G401.6 (cell line): ENCODE results near the gene ZNF277.
"Not testable (repeated sequence)": the region's sequence is repeated elsewhere in the genome, so short reads cannot be mapped to it uniquely, and the experiment has no call there.

ENCODE experiments used
- FAIRE-seq: peaks from 2 replicates; lab custom pipeline; 2012; peaks lifted over from hg19 to GRCh38; lab: Jason Lieb, UNC

ZNF277 gene

DNA sequence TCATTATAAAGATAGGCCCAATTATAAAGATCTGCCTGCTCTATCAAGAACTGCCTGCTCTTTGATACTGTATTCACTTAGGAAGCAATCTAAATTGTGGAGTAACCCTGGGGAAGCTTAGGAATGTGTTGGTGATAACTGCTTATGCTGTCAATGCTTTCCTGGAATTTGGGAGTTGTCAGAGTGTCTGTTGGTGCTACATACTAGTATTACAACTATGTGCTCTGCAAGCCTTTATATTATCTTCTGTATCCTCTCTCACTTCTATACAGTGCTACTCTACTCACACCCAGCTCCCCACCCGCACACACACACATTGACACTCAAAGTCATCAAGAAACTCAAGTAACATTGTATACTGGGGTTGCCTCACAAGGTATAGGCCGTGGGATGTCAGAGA, 6.1 kb downstream of the ZNF277 start:
- no peak for FAIRE-seq

DNA sequence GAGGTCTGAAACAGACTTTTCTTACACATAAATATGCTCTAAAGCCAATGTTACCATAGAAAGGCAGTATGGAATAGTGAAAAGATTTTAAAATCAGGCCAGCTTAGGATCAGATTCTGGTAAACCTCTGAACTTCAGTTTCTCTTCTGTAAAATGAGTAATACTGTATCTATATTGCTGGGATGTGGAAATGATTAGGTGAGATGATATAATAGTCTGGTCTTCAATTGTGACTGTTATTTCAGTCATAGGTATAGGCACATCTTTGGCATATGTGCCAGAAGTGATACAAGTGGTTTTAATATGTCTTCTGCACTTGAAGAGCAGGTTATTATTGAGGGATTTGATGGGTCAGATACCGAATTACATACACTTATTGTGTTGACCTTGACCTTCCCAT, 7.2 kb downstream of the ZNF277 start:
- no peak for FAIRE-seq

DNA sequence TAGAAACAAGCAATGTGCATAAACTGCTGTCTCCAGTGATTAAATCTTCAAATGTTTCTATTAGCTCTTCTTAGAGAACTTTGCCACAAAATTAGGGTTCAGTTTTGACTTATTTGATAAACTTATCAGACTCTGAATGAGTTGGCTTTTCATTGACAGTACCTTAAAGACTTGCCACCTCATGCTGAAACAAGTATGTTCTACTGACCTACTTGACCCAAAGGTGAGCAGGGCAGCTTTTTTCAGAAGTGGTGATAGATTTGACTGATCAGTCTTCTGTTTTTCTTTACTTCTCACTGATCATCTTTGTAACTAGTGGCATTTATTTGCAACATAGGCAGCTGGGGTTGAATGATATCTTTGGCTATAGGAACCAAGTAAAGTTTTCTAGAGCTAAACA, 7.8 kb downstream of the ZNF277 start:
- no peak for FAIRE-seq

DNA sequence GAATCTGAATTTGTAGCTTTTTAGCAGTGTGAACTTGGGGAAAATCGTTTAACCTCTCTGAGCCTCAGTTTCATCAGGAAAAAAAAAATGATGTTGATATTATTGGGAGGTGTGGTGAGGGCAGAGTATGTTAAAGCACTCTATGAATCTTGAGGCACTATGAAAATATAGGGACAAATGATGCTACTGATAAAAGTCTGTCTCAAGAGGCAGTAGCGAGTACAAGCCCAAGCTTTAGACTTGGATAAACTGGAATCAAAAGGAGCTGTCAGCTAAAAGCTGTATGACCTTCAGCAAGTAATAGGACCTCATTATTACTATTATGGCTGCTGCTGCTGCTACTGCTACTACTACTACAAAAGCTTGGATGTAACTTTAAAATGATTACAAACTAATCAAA, 8.4 kb downstream of the ZNF277 start:
- no peak for FAIRE-seq

DNA sequence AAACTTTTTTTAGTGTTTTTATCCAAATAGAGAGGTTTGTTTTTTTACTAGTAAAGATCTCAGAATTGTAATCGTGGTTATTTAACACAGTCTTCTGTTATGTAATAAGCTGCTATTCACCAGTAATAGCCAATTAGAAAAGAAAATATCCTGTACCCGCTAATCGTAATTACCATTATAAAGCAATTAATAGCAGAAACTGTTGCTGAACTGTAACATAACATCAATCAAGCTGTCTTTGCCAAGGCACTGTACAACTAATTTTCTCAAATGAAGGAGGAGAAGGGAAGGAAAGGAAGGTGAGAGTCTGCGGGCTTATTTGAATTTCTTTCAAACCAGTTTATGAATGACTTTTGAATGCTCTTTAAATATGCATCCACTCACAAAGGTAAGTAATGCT, 9.3 kb downstream of the ZNF277 start:
- FAIRE-seq, result no peak

DNA sequence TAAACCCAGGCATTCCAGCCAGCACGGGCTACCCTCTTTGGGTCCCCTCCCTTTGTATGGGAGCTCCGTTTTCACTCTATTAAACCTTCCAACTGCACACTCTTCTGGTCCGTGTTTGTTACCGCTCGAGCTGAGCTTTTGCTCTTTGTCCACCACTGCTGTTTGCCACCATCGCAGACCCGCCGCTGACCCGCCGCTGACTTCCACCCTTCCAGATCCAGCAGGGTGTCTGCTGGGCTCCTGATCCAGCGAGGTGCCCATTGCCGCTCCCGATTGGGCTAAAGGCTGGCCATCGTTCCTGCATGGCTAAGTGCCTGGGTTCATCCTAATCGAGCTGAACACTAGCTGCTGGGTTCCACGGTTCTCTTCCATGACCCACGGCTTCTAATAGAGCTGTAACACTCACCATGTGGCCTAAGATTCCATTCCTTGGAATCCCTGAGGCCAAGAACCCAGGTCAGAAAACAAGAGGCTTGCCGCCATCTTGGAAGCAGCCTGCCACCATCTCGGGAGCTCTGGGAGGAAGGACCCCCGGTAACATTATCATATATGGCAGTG, 14.5 kb downstream of the ZNF277 start:
- no peak for FAIRE-seq

DNA sequence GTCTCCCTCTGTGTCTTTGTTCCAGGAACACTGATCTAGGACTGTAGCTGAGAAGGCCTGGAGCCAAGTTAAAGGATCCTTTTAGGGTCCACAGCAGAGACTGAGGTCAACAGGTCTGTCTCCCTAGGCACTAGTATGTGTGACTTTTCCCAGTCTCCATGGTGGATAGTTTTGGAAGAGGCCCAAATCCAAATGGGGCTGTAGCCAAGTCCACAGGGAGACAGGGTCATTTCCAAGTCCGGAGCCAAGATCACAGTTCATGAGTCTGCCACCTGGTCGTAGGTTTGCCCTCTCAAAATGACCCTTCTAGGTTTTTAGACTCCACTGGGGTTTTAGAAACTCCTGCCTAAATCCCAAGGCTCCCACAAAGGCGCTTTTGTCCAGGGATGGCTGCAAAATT, 16.8 kb downstream of the ZNF277 start:
- no peak for FAIRE-seq

DNA sequence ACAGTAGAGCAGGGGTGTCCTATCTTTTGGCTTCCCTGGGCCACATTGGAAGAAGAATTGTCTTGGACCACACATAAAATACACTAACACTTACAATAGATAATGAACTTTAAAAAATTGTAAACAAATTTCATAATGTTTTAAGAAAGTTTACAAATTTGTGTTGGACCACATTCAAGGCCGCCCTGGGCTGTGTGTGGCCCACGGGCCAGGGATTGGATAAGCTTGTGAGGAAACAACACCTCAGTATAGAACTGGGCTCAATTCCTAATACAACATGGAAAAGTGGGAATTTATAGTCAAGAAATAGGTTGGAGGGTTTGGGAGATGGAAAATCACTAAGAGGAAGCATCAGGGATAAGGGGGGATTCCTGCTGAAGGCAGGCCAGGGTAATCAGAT, 17.7 kb downstream of the ZNF277 start:
- no peak for FAIRE-seq

DNA sequence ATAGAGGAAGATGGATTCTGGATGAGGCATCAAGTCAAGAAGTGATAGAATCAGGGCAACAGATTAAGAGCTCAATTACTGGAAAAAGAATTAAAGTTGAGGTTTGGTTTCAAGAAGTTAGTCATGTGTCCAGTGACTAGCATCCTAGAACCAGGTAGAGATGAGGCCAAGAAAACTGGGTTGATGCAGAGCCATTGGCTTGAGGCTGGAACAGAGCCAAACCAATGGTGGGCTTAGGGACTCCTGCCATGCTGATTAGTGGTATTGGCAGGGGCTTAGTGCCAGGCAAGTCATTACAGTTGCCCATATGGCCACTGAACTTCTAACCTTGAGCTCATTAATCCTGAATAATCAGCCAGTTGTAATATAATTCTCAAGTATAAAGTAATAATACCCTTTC, 18.5 kb downstream of the ZNF277 start:
- FAIRE-seq, result no peak

DNA sequence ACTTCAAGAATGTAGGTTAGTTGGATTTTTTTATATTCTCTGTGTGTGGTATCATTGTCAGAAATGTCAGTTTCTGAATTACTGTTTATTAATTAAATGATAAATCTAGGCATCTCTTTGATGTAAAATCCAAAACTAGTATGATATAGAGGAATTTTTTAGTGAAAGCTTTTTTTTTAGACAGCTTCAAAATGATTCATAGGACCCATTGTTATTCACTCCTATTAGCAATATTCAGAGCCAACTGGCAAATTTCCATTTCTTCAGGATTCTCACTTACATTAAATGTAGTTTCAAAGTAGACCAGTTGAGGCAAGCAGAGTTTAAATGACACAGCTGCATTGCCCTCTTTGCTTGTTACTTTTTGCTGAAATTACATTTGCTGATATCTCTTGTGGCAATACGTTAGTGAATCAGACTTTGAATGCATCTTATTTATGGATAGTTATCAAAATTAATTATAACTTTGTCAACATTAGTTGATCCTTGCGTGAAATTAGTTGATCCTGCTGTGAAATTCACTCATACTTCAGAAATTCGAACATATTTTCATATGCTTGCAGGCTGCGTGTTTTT, 20.3 kb downstream of the ZNF277 start:
- no peak for FAIRE-seq

DNA sequence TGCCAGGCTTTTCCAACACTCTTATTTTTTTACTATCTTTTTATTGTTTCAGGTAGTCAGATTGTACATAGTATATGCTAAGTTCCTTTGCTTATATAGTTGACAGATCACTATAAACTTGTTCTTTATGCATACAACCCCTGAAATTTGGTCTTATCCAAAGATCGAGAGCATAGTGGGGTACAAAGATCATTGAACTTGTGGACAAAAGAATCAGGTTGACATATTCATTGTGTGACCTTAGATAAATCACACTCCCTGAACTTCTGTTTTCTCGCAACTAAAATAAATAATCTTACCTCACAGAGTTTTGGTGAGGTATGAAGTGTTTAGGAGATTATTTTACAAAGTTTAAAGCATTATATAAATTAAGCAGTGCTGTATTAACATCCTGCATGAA, 22.1 kb downstream of the ZNF277 start:
- FAIRE-seq, result no peak

DNA sequence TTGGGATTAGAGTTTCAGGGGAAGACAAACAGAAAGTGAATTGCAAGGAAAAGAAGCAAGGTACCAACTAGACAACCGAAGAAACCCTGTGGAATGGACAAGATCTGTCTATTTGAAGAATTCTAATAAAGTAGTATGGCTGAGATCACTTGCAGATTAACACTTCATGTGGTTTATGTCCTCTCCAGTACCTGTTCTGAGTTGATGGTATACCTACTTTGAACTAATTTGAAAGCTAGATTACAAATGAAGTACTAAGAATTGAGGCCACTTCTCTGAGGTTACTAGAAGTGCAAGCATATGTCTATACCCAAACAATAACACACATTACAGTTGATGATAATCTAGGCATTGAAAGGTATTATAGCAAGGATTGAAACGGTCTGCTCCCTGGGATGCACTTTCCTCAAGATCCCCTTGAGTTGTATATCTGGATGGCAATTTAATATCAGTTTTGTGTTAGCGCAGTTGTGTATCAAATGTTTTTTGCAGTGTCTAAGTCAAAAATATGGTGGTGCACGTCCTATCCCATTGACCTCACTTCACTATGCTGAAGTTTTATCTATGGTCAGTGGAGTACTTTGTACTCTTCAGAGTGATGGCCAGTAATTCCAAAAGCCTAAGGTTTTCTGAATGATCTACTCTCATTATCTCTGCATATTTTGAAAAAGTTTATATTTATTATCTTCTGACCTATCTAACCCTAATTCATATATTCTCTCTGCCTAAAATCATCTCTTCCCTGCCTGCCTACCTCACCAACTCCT, 25.9 kb downstream of the ZNF277 start:
- no peak for FAIRE-seq

DNA sequence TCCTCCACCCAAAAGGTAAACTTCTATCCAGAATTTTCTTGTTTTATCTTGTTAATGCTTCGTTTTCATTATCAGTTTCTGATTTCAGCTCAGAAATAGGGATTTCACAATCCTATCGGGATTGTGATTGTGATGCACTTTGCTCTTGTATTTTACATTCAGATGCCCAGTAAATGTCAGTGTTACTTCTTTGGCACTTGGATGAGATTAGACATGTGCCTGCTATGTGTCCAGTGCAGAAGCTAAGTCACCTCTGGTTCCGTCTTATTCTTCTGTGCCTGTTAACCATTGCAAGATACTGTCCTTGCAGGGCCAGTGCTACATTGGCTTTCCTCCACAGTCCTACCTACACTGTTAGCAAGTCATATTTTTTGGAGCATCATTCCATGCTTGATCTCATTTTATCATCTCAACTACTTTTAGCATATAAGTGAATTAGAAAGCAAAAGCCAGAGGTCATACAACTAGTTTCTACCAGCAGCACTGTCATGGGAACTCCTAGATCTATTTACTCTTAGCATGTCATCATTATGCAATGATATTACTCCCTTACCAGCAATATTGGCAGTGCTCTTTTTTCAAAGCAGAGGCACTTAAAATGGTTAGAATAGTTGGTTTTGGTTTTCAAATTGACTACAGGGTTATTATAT, 26.7 kb downstream of the ZNF277 start:
- no peak for FAIRE-seq

DNA sequence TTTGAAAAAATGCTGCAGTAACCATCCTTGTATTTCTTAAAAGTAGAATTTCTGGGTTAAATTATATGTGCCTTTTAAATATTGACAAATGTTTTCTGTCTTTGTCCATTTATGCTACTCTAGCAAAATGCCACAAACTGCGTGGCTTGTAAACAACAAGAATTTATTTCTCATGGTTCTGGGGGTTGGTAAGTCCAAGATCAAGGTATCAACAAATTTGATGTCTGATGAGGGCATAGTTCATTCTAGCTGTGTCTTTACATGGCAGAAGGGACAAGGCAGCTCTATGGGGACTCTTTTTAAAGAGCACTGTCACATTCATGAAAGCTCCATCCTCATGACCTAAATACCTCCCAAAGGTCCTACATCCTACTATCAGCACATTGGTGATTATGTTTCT, 27.7 kb downstream of the ZNF277 start:
- FAIRE-seq, result no peak

DNA sequence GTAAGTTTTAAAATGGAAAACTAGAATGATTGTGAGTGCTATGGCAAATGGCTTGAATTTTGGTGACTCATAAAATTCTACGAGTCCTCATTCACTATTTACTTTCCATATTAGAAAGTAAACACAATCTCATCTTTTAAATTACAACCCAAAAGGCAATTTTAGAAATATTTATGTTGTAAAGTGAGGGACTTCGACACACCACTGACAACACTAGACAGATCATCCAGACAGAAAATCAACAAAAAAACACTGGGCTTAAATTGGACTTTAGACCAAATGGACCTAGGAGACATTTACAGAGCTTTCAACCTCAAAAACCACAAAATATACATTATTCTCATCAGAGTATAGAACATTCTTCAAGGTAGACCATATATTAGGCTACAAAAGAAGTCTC, 30.1 kb downstream of the ZNF277 start:
- no peak for FAIRE-seq

DNA sequence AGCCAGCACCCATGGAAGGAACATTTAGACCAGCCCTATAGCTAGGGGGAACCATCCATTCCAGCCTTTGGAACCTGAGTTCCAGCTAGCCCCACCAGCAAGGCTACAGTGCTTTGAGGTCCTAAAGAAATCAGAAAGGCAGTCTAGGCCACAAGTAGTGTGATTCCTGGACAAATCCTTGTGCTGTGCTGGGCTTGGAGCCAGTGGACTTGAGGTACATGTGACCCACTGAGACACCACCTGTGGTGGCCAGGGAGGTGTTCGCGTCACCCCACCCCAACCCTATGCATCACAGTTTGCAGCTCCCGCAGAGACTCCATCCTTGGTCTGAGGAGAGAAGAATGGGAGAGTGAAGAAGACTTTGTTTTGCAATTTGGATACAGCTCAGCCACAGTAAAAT, 31.8 kb downstream of the ZNF277 start:
- no peak for FAIRE-seq

DNA sequence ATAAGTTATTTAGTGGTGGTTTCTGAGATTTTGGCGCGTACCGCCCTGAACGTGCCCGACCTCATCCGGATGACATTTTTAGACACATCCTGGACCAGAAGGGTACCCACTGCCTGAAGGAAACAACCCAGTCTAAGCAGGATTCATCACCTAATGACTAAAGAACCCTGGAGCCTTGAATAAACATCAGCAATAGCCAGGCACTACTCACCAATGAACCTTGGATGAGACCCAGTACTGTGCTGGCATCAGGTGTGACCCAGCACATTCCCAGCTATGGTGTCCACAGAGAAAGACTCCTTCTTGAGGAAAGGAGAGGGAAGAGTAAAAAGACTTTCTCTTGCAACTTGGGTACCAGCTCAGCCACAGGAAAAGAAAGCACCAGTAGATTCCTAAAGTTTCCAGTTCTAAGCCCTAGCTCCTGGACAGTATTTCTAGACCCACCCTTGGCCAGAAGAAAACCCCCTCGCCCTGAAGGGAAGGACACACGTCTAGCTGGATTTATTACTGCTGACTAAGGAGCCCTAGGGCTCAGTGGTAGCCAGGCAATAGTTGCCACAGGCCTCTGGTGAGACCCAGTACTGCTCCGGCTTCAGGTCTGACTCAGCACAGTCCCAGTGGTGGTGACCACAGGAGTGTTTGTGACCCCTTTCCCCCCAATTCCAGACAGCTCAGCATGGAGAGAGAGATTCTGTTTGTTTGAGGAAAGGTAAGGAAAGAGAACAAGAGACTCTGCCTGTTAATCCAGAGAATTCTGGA, 32.5 kb downstream of the ZNF277 start:
- no peak for FAIRE-seq

DNA sequence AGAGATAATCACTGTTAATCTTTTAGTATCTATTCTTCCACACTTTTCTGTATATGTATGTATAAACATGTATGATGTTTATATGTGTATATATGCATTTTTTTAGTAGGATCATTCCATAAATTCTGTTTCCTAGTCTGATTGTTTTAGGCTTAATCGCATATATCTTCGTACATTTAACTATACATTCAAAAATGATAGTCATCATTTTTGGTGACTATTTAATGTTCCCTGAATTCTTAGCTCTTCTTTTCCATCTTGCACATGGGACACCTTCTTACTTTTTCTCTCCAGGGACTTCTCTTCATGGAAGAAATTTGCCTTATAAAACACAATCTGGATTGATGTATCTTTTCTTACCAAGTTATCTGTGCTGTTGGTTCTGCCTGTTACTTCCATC, 42.1 kb downstream of the ZNF277 start:
- no peak for FAIRE-seq

DNA sequence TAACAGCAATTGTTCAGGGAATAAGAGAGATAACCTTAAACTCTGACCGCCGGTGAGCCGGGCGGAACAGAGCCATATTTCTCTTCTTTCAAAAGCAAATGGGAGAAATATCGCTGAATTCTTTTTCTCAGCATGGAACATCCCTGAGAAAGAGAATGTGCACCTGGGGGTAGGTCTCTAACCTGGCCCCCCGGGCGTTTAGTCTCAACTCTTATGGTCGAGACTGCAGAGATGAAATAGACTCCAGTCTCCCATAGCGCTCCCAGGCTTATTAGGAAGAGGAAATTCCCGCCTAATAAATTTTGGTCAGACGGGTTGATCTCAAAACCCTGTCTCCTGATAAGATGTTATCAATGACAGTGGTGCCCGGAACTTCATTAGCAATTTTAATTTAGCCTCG, 43.5 kb downstream of the ZNF277 start:
- FAIRE-seq, result not testable (repeated sequence)

DNA sequence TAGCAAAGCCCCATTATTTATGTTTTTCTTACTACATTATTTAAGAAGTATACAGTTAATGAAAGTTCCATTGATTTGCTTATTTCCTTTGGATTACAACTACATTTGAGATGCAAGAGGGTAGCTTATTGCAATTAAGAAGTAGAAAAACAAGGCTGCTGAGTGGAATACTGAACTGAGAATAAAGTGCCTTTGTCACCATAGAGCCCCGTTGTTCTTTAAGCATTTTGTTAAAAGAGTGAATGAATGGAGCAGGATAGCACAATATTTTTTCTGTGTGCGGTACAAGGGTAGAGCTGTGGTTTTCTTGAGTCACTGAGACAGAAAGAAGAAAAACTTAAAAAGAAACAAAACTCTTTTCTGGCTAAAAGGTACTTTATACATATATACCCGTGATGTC, 45.6 kb downstream of the ZNF277 start:
- FAIRE-seq, result no peak

DNA sequence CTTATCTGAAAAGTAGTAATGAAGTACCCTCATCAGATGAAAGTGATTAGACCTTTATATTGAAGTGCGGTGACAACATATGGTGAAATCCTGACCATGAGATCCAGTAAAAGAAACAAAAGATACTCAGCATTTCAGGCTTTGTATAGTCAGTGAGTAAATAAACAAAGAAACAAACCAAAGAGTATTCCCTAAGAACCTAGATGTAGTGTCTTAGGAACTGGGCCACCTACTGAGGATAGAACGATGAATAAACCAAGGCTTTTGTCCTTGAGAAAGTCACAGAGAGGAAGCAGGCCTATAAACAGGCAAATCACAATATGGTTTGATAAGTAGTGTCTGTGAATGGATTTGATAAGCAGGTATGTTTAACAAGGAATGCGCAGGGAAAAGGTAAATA, 46.2 kb downstream of the ZNF277 start:
- FAIRE-seq, result no peak

DNA sequence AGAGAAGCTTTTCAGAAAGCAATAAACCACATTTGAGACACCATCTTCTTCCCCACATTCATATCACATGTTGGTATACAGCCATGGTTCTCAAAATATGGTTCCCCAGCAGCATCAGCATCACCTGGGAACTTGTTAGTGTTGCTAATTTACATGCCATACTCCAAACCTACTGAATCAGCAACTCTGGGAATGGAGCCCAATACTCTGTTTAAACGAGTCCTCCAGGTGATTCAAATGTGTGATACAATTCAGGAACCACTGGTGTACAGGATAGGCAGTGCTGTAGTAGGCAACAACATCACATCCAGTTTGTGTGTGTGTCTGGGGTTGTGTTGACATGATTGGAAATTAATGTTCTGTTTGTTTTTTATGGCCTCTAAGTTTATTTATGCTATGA, 47.7 kb downstream of the ZNF277 start:
- FAIRE-seq, result no peak
